GM18873 (cell line): Measurements from ENCODE around the gene COX5B.
"Not testable (repeated sequence)": the region's sequence is repeated elsewhere in the genome, so short reads cannot be mapped to it uniquely, and the experiment has no call there.

Experiments
- ATAC-seq: cut with Tn5 transposase; IDR thresholded peaks from one replicate; pipeline ENCODE4 v1.9.1; 2021; ENCODE audit warnings: mild to moderate bottlenecking, moderate library complexity, moderate number of reproducible peaks; ENCODE audit not compliant: unreplicated experiment, low FRiP score

Gene COX5B

GRCh38 chr2:97645695-97646629, at the start of gene COX5B:
Gene COX5B (plus strand): TSS chr2:97646062. CDS start chr2:97646087, 25 bp downstream.
- ATAC-seq: peak; percentile 88

GRCh38 chr2:97596180-97596579, 49.7 kb upstream of the COX5B start:
- ATAC-seq: not testable (repeated sequence)

GRCh38 chr2:97601537-97601936, 44.3 kb upstream of the COX5B start:
- not testable (repeated sequence) for ATAC-seq

- ATAC-seq: not testable (repeated sequence)
These were observed 40.8 kb upstream of the COX5B start for GRCh38 chr2:97605109-97605508.

- ATAC-seq: not testable (repeated sequence)
These were observed 40.1 kb upstream of the COX5B start for GRCh38 chr2:97605524-97606339.

- ATAC-seq: not testable (repeated sequence)
These were observed 37.1 kb upstream of the COX5B start for GRCh38 chr2:97608745-97609144.

- not testable (repeated sequence) for ATAC-seq
These were observed 34.0 kb upstream of the COX5B start for GRCh38 chr2:97611895-97612294.

GRCh38 chr2:97615746-97616145, 30.1 kb upstream of the COX5B start:
- ATAC-seq: not testable (repeated sequence)

GRCh38 chr2:97617911-97618310, 28.0 kb upstream of the COX5B start:
- ATAC-seq: no peak

GRCh38 chr2:97618939-97619827, 26.7 kb upstream of the COX5B start:
- ATAC-seq: not testable (repeated sequence)

- not testable (repeated sequence) for ATAC-seq
These were observed 25.4 kb upstream of the COX5B start for GRCh38 chr2:97620492-97620891.

- ATAC-seq: not testable (repeated sequence)
These were observed 22.9 kb upstream of the COX5B start for GRCh38 chr2:97622976-97623375.

GRCh38 chr2:97625354-97626048, 20.4 kb upstream of the COX5B start:
- not testable (repeated sequence) for ATAC-seq

GRCh38 chr2:97626049-97626430, 19.8 kb upstream of the COX5B start:
- ATAC-seq: not testable (repeated sequence)

- no peak for ATAC-seq
These were observed 1.7 kb upstream of the COX5B start for GRCh38 chr2:97644023-97644717.

GRCh38 chr2:97645112-97645694, 659 bp upstream of the COX5B start:
- peak; percentile 22 for ATAC-seq

- ATAC-seq: no peak
These were observed 1.1 kb downstream of the COX5B start for GRCh38 chr2:97646977-97647376.

- no peak for ATAC-seq
These were observed 5.3 kb downstream of the COX5B start for GRCh38 chr2:97651114-97651513.

- no peak for ATAC-seq
These were observed 7.6 kb downstream of the COX5B start for GRCh38 chr2:97653473-97653872.
